Measurements from ENCODE around the gene RASGEF1B.

Gene RASGEF1B

GRCh38 chr4:81505726-81506125 lies 34.0 kb upstream of the RASGEF1B start:
- H3K4me3 ChIP-seq (ENCODE audit: low read length): no peak overlapping the region
- no peak for TF ChIP-seq ZNF274 (IDR thresholded peaks at IDR 0.05; ENCODE audit: low read depth, low read length)

- H3K4me3 ChIP-seq (ENCODE audit: low read length): no peak overlapping the region
- TF ChIP-seq ZNF274 (IDR thresholded peaks at IDR 0.05; ENCODE audit: low read depth, low read length): no peak
Observed at GRCh38 chr4:81505004-81505598, 33.4 kb upstream of the RASGEF1B start.

- no peak overlapping the region for H3K4me3 ChIP-seq (ENCODE audit: low read length)
Observed at GRCh38 chr4:81504112-81505003, 32.7 kb upstream of the RASGEF1B start.

GRCh38 chr4:81503586-81503985 lies 31.9 kb upstream of the RASGEF1B start:
- TF ChIP-seq ZNF274 (IDR thresholded peaks at IDR 0.05; ENCODE audit: low read depth, low read length): no peak
- H3K4me3 ChIP-seq (ENCODE audit: low read length): no peak overlapping the region

More at GRCh38 chr4:81504112-81505003, 32.7 kb upstream of the RASGEF1B start:
- no peak for TF ChIP-seq ZNF274 (IDR thresholded peaks at IDR 0.05; ENCODE audit: low read depth, low read length)

- TF ChIP-seq ZNF274 (IDR thresholded peaks at IDR 0.05; ENCODE audit: low read depth, low read length): no peak
- H3K4me3 ChIP-seq (ENCODE audit: low read length): no peak overlapping the region
Observed at GRCh38 chr4:81502564-81502963, 30.9 kb upstream of the RASGEF1B start.

GRCh38 chr4:81499840-81500239 lies 28.1 kb upstream of the RASGEF1B start:
- no peak for TF ChIP-seq ZNF274 (IDR thresholded peaks at IDR 0.05; ENCODE audit: low read depth, low read length)
- no peak overlapping the region for H3K4me3 ChIP-seq (ENCODE audit: low read length)

- no peak for TF ChIP-seq ZNF274 (IDR thresholded peaks at IDR 0.05; ENCODE audit: low read depth, low read length)
- no peak overlapping the region for H3K4me3 ChIP-seq (ENCODE audit: low read length)
Observed at GRCh38 chr4:81498551-81499099, 26.9 kb upstream of the RASGEF1B start.

GRCh38 chr4:81498046-81498445 lies 26.3 kb upstream of the RASGEF1B start:
- no peak overlapping the region for H3K4me3 ChIP-seq (ENCODE audit: low read length)
- no peak for TF ChIP-seq ZNF274 (IDR thresholded peaks at IDR 0.05; ENCODE audit: low read depth, low read length)

- no peak overlapping the region for H3K4me3 ChIP-seq (ENCODE audit: low read length)
- no peak for TF ChIP-seq ZNF274 (IDR thresholded peaks at IDR 0.05; ENCODE audit: low read depth, low read length)
Observed at GRCh38 chr4:81495345-81495744, 23.6 kb upstream of the RASGEF1B start.

- TF ChIP-seq ZNF274 (IDR thresholded peaks at IDR 0.05; ENCODE audit: low read depth, low read length): no peak
- H3K4me3 ChIP-seq (ENCODE audit: low read length): no peak overlapping the region
Observed at GRCh38 chr4:81494031-81494431, 22.3 kb upstream of the RASGEF1B start.

- TF ChIP-seq ZNF274 (IDR thresholded peaks at IDR 0.05; ENCODE audit: low read depth, low read length): no peak
- no peak overlapping the region for H3K4me3 ChIP-seq (ENCODE audit: low read length)
Observed at GRCh38 chr4:81492606-81493230, 21.0 kb upstream of the RASGEF1B start.

- TF ChIP-seq ZNF274 (IDR thresholded peaks at IDR 0.05; ENCODE audit: low read depth, low read length): no peak
- no peak overlapping the region for H3K4me3 ChIP-seq (ENCODE audit: low read length)
Observed at GRCh38 chr4:81491943-81492342, 20.2 kb upstream of the RASGEF1B start.

- TF ChIP-seq ZNF274 (IDR thresholded peaks at IDR 0.05; ENCODE audit: low read depth, low read length): no peak
- H3K4me3 ChIP-seq (ENCODE audit: low read length): no peak overlapping the region
Observed at GRCh38 chr4:81490403-81491160, 18.9 kb upstream of the RASGEF1B start.

- no peak for TF ChIP-seq ZNF274 (IDR thresholded peaks at IDR 0.05; ENCODE audit: low read depth, low read length)
- H3K4me3 ChIP-seq (ENCODE audit: low read length): no peak overlapping the region
Observed at GRCh38 chr4:81486502-81486901, 14.8 kb upstream of the RASGEF1B start.
